ENCODE results near the gene MAGI1. TPM values are rescaled to one million over a fixed set of nuclear protein-coding genes. Genes with fewer than 3 reads are reported as not detected.

The MAGI1 gene
- total RNA-seq, 3 donors from 2014 or later (not counting 1 experiment from before 2014, with no cell fraction given) = not detected

- intact Hi-C loops (cut with micrococcal nuclease) = no loop called here
- no peaks in the 10 kb centered on the region for H3K4me1 ChIP-seq (ENCODE audit: control insufficient read depth, insufficient read depth, low read length)
- no peak overlapping the region for H3K27ac Mint-ChIP-seq
- no peaks in the 10 kb centered on the region for H3K9me3 ChIP-seq (ENCODE audit: control insufficient read depth, insufficient read depth, low read length)
- TF ChIP-seq CTCF (IDR thresholded peaks at IDR 0.05) = no peak
- no peak for DNase-seq
- H3K27me3 ChIP-seq (ENCODE audit: control insufficient read depth, insufficient read depth, low read length) = no peaks in the 10 kb centered on the region
- no peaks in the 10 kb centered on the region for H3K36me3 Mint-ChIP-seq
- H3K9me3 Mint-ChIP-seq = peaks cover 0 to 2% of the 10 kb centered on the region in 2 donors
- ATAC-seq = no peak
- H3K4me1 Mint-ChIP-seq = no peaks in the 10 kb centered on the region
- no peak overlapping the region for H3K4me3 ChIP-seq (ENCODE audit: low read length)
- no peaks in the 10 kb centered on the region for H3K36me3 ChIP-seq (ENCODE audit: control insufficient read depth, insufficient read depth, low read length)
- no peaks in the 10 kb centered on the region for H3K27me3 Mint-ChIP-seq (ENCODE audit: low read depth in 2 of 2)
- H3K27ac ChIP-seq (ENCODE audit: low read length) = no peak overlapping the region
- WGBS (ENCODE audit: insufficient coverage) = 77% methylated on average over 1 of the region's 1 CpG
- H3K4me3 Mint-ChIP-seq = no peak overlapping the region
These were observed 271.2 kb downstream of the MAGI1 start for GRCh38 chr3:65767551-65767950.

DNA sequence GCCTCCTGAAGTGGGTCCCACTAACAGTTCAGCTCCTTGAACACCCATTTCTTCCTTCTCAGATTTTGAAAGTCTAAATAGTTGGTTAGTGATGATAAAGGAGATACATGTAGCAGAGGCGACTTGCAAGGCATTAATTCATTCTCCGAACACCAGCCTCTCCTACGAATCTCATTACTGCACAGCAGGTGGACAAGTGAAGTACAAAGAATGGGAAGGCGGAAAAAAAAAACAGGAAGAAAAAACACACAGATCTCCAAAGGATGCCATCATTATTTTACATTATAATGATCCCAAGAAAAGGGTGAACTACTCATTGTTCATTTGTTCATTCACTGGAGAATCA is 276.5 kb downstream of the MAGI1 start:
- no peak for TF ChIP-seq CTCF (IDR thresholded peaks at IDR 0.05)
- no peak for DNase-seq
- H3K27ac ChIP-seq (ENCODE audit: low read length) = no peak overlapping the region
- H3K36me3 Mint-ChIP-seq = no peaks in the 10 kb centered on the region
- H3K27ac Mint-ChIP-seq = no peak overlapping the region
- peaks cover 0 to 2% of the 10 kb centered on the region in 2 donors for H3K9me3 Mint-ChIP-seq
- no peaks in the 10 kb centered on the region for H3K4me1 ChIP-seq (ENCODE audit: control insufficient read depth, insufficient read depth, low read length)
- intact Hi-C loops (cut with micrococcal nuclease) = no loop called here
- H3K4me1 Mint-ChIP-seq = no peaks in the 10 kb centered on the region
- no peak overlapping the region for H3K4me3 ChIP-seq (ENCODE audit: low read length)
- no peaks in the 10 kb centered on the region for H3K27me3 Mint-ChIP-seq (ENCODE audit: low read depth in 2 of 2)
- no peaks in the 10 kb centered on the region for H3K27me3 ChIP-seq (ENCODE audit: control insufficient read depth, insufficient read depth, low read length)
- WGBS (ENCODE audit: insufficient coverage) = 91% methylated on average over 4 of the region's 4 CpGs
- no peaks in the 10 kb centered on the region for H3K36me3 ChIP-seq (ENCODE audit: control insufficient read depth, insufficient read depth, low read length)
- no peak for ATAC-seq
- H3K4me3 Mint-ChIP-seq = no peak overlapping the region
- H3K9me3 ChIP-seq (ENCODE audit: control insufficient read depth, insufficient read depth, low read length) = no peaks in the 10 kb centered on the region

DNA sequence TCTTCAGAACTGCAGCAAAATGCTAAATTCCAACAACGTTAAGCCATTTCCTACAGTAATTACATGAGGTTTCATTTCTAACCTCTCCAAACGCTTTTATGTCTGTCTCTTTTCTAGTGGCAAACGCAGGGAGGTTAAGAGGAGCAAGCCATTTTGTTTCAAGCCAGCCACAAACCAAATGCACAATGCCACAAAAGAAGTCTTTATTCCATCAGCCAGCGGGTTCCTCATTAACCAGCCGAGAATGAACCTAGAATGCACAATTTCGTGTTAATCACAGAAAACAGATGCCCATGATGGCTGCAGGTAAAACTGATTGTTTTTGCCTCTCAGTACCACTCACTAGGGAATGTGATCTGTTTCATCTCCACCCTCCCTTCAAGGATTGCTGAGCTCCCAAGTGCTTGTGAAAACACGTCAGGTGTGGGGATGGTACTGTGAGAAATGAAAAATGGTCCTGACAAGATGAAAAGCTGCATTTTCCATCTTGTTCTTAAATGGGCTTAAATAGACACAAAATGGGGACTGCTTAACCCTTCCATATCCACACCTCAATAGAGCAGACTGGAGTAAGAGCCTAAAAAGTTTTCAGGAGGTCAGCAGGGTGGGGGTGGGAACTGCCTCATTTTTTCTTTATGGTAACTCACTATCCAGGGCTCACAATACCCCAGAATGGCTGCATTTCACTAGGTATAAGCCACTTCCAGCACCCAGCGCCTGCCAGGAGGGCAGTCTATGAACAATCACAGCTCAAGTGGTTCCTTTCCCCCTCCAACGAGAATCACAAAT is 277.1 kb downstream of the MAGI1 start:
- no peak for DNase-seq
- Mint-ChIP-seq H3K36me3 (no peaks in the 10 kb centered on the region), H3K4me3 (no peak overlapping the region), H3K4me1 (no peaks in the 10 kb centered on the region), H3K27me3 (ENCODE audit: low read depth in 2 of 2) (no peaks in the 10 kb centered on the region), H3K27ac (no peak overlapping the region), H3K9me3 (peaks cover 0 to 2% of the 10 kb centered on the region in 2 donors)
- 82% methylated on average over 8 of the region's 9 CpGs for whole genome bisulfite sequencing (ENCODE audit: insufficient coverage)
- TF ChIP-seq CTCF (IDR thresholded peaks at IDR 0.05) = no peak
- no peaks in the 10 kb centered on the region for H3K27me3 ChIP-seq (ENCODE audit: control insufficient read depth, insufficient read depth, low read length)
- H3K36me3 ChIP-seq (ENCODE audit: control insufficient read depth, insufficient read depth, low read length) = no peaks in the 10 kb centered on the region
- no peak for ATAC-seq
- intact Hi-C loops (cut with micrococcal nuclease) = no loop called here
- no peak overlapping the region for H3K27ac ChIP-seq (ENCODE audit: low read length)
- H3K9me3 ChIP-seq (ENCODE audit: control insufficient read depth, insufficient read depth, low read length) = no peaks in the 10 kb centered on the region
- no peaks in the 10 kb centered on the region for H3K4me1 ChIP-seq (ENCODE audit: control insufficient read depth, insufficient read depth, low read length)
- no peak overlapping the region for H3K4me3 ChIP-seq (ENCODE audit: low read length)

Measured in natural killer cell (primary cell).